Astrocyte (in vitro differentiated cells and primary cell): ENCODE data around the gene BNIP2. TPM values are rescaled to one million over a fixed set of nuclear protein-coding genes. Genes with fewer than 3 reads are reported as not detected.

ENCODE experiments used
- DNase-seq: peaks from one replicate; pipeline ENCODE4 v3.0.0-alpha.2; 2010; ENCODE audit warnings: low read depth
- FAIRE-seq: peaks from 2 replicates; lab custom pipeline; 2011; peaks lifted over from hg19 to GRCh38; lab: Jason Lieb, UNC
- H2AFZ ChIP-seq: 2 replicates; pipeline ENCODE4 v1.6.0; 2012; ENCODE audit warnings: low read depth, low read length, inconsistent platforms
- H3K27ac ChIP-seq: 2 replicates; pipeline ENCODE4 v1.5.1; 2011; ENCODE audit warnings: low read depth, low read length, inconsistent platforms
- H3K27me3 ChIP-seq: 2 replicates; pipeline ENCODE4 v1.6.0; 2011; ENCODE audit warnings: low read length, inconsistent platforms; ENCODE audit not compliant: insufficient read depth
- H3K36me3 ChIP-seq: 2 replicates; pipeline ENCODE4 v1.5.1; 2011; ENCODE audit warnings: low read length, inconsistent platforms; ENCODE audit not compliant: insufficient read depth
- H3K4me1 ChIP-seq: 2 replicates; pipeline ENCODE4 v1.5.1; 2011; ENCODE audit warnings: low read length, inconsistent platforms; ENCODE audit not compliant: insufficient read depth
- H3K4me2 ChIP-seq: 2 replicates; pipeline ENCODE4 v1.6.0; 2012; ENCODE audit warnings: low read length, inconsistent platforms
- H3K4me3 ChIP-seq: 2 replicates; pipeline ENCODE4 v1.5.1; 2011; ENCODE audit warnings: low read depth, mild to moderate bottlenecking, low read length, inconsistent platforms; ENCODE audit not compliant: insufficient read depth
- H3K79me2 ChIP-seq: 2 replicates; pipeline ENCODE4 v1.6.0; 2012; ENCODE audit warnings: mild to moderate bottlenecking, low read length, inconsistent platforms; ENCODE audit not compliant: insufficient read depth
- H3K9ac ChIP-seq: 2 replicates; pipeline ENCODE4 v1.6.0; 2012; ENCODE audit warnings: mild to moderate bottlenecking, low read length, inconsistent platforms
- H3K9me3 ChIP-seq: 2 replicates; pipeline ENCODE4 v1.5.1; 2012; ENCODE audit warnings: low read depth, mild to moderate bottlenecking, low read length, inconsistent platforms; ENCODE audit not compliant: insufficient read depth
- H4K20me1 ChIP-seq: 2 replicates; pipeline ENCODE4 v1.6.0; 2012; ENCODE audit warnings: low read length, inconsistent platforms; ENCODE audit not compliant: insufficient read depth
- H3K27ac Mint-ChIP-seq: one replicate; pipeline ENCODE4 v1.8.0; 2021; ENCODE audit warnings: mild to moderate bottlenecking, mixed read lengths; ENCODE audit not compliant: unreplicated experiment
- H3K27me3 Mint-ChIP-seq: one replicate; pipeline ENCODE4 v1.8.0; 2021; ENCODE audit warnings: low read depth, mixed read lengths; ENCODE audit not compliant: unreplicated experiment
- H3K36me3 Mint-ChIP-seq: one replicate; pipeline ENCODE4 v1.8.0; 2021; ENCODE audit warnings: low read depth, mixed read lengths; ENCODE audit not compliant: unreplicated experiment
- H3K4me1 Mint-ChIP-seq: one replicate; pipeline ENCODE4 v1.8.0; 2021; ENCODE audit warnings: low read depth, mixed read lengths; ENCODE audit not compliant: unreplicated experiment
- H3K4me3 Mint-ChIP-seq: one replicate; pipeline ENCODE4 v1.8.0; 2021; ENCODE audit warnings: mild to moderate bottlenecking, moderate library complexity, mixed read lengths; ENCODE audit not compliant: unreplicated experiment
- H3K9me3 Mint-ChIP-seq: one replicate; pipeline ENCODE4 v1.8.0; 2021; ENCODE audit warnings: mild to moderate bottlenecking, mixed read lengths; ENCODE audit not compliant: unreplicated experiment
- CTCF ChIP-seq: IDR thresholded peaks from 2 replicates; pipeline ENCODE4 v1.5.1; 2011; ENCODE audit warnings: low read depth, mild to moderate bottlenecking, inconsistent platforms, low read length, moderate library complexity; ENCODE audit not compliant: insufficient read depth
- EZH2 ChIP-seq: IDR thresholded peaks from 2 replicates; pipeline ENCODE4 v1.6.1; 2012; ENCODE audit warnings: mild to moderate bottlenecking, low read length, inconsistent platforms; ENCODE audit not compliant: insufficient read depth
- total RNA-seq: library from RNA; stranded (reverse); gene quantifications from 2 replicates; pipeline ENCODE4 v1.2.1, GENCODE V29; 2021

Gene BNIP2
- total RNA-seq, 1 donor from 2014 or later, result 73.1 TPM

GRCh38 chr15:59685737-59686297, 3.3 kb downstream of the BNIP2 start:
- Histone ChIP-seq H2AFZ (no peak overlapping the region), H3K79me2 (peaks cover 82% of the 10 kb centered on the region), H3K27ac (no peak overlapping the region), H3K9me3 (no peaks in the 10 kb centered on the region), H3K9ac (no peak overlapping the region), H3K4me2 (peak overlapping the region; percentile 27), H3K4me3 (no peak overlapping the region), H4K20me1 (peaks cover 73% of the 10 kb centered on the region), H3K36me3 (peaks cover 11% of the 10 kb centered on the region), H3K4me1 (peaks cover 14% of the 10 kb centered on the region), H3K27me3 (no peaks in the 10 kb centered on the region)
- Mint-ChIP-seq H3K27ac (peak overlapping the region; percentile 69), H3K4me3 (peak overlapping the region; percentile 62), H3K4me1 (peaks cover 16% of the 10 kb centered on the region), H3K27me3 (no peaks in the 10 kb centered on the region), H3K9me3 (no peaks in the 10 kb centered on the region), H3K36me3 (peaks cover 6% of the 10 kb centered on the region)
- FAIRE-seq, result no peak
- DNase-seq, result peak; percentile 45
- TF ChIP-seq CTCF, result no peak
- TF ChIP-seq EZH2, result no peak

- Mint-ChIP-seq H3K27ac (no peak overlapping the region), H3K4me1 (peaks cover 12% of the 10 kb centered on the region), H3K36me3 (peaks cover 11% of the 10 kb centered on the region), H3K27me3 (no peaks in the 10 kb centered on the region), H3K4me3 (no peak overlapping the region), H3K9me3 (no peaks in the 10 kb centered on the region)
- no peak for TF ChIP-seq CTCF
- no peak for TF ChIP-seq EZH2
- Histone ChIP-seq H3K27ac (no peak overlapping the region), H3K4me3 (no peak overlapping the region), H3K4me2 (no peak overlapping the region), H4K20me1 (peaks cover 56% of the 10 kb centered on the region), H3K27me3 (no peaks in the 10 kb centered on the region), H3K9me3 (no peaks in the 10 kb centered on the region), H3K36me3 (peaks cover 33% of the 10 kb centered on the region), H3K9ac (no peak overlapping the region), H2AFZ (no peak overlapping the region), H3K4me1 (no peaks in the 10 kb centered on the region), H3K79me2 (peaks cover 68% of the 10 kb centered on the region)
- no peak for FAIRE-seq
- DNase-seq, result no peak
Observed at GRCh38 chr15:59680870-59681269, 8.2 kb downstream of the BNIP2 start.

- peaks cover 63% of the 10 kb centered on the region for H3K79me2 ChIP-seq
- TF ChIP-seq EZH2 (no peak), CTCF (no peak)
Observed at GRCh38 chr15:59680346-59680745, 8.8 kb downstream of the BNIP2 start.

More at GRCh38 chr15:59680346-59680745, 8.8 kb downstream of the BNIP2 start:
- Mint-ChIP-seq H3K36me3 (peaks cover 11% of the 10 kb centered on the region), H3K9me3 (no peaks in the 10 kb centered on the region), H3K27me3 (no peaks in the 10 kb centered on the region), H3K4me1 (peaks cover 7% of the 10 kb centered on the region), H3K27ac (no peak overlapping the region), H3K4me3 (no peak overlapping the region)
- DNase-seq (no peak), FAIRE-seq (no peak)
- no peaks in the 10 kb centered on the region for H3K27me3 ChIP-seq
- no peak overlapping the region for H3K27ac ChIP-seq
- no peaks in the 10 kb centered on the region for H3K4me1 ChIP-seq
- H3K9ac ChIP-seq, result no peak overlapping the region
- peaks cover 51% of the 10 kb centered on the region for H4K20me1 ChIP-seq
- no peak overlapping the region for H2AFZ ChIP-seq
- no peaks in the 10 kb centered on the region for H3K9me3 ChIP-seq
- H3K4me3 ChIP-seq, result no peak overlapping the region
- H3K36me3 ChIP-seq, result peaks cover 37% of the 10 kb centered on the region
- H3K4me2 ChIP-seq, result no peak overlapping the region
